GM23338 (cell line): ENCODE data around the gene FGGY. TPM values are rescaled to one million over a fixed set of nuclear protein-coding genes. Genes with fewer than 3 reads are reported as not detected.

Experiments
- ATAC-seq: fragments of 200-7000 bp; cut with Tn5 transposase; 3 replicates; pipeline ENCODE4 v1.9.1; 2020
- DNase-seq: peaks from one replicate; pipeline ENCODE4 v3.0.0-alpha.2; 2015; ENCODE audit warnings: low spot score
- H2AFZ ChIP-seq: fragments of 200-600 bp; sonication (generic); 2 replicates; pipeline ENCODE4 v1.8.0; 2016; ENCODE audit warnings: antibody characterized with exemption, mild to moderate bottlenecking, moderate library complexity
- H3F3A ChIP-seq: fragments of 200-600 bp; sonication (generic); replicated peaks from 2 replicates; pipeline ENCODE4 v1.8.0; 2017; ENCODE audit warnings: antibody characterized with exemption, mixed run types, low read depth
- H3K27ac ChIP-seq: fragments of 200-600 bp; sonication (generic); 2 replicates; pipeline ENCODE4 v1.6.1; 2016; ENCODE audit warnings: low read depth
- H3K27me3 ChIP-seq: fragments of 200-600 bp; sonication (generic); 2 replicates; pipeline ENCODE4 v1.8.0; 2016; ENCODE audit warnings: mild to moderate bottlenecking, mixed run types, moderate library complexity; ENCODE audit not compliant: insufficient read depth
- H3K36me3 ChIP-seq: fragments of 200-600 bp; sonication (generic); 2 replicates; pipeline ENCODE4 v1.8.0; 2016; ENCODE audit warnings: mild to moderate bottlenecking; ENCODE audit not compliant: insufficient read depth
- H3K4me1 ChIP-seq: fragments of 200-600 bp; sonication (generic); 2 replicates; pipeline ENCODE4 v1.8.0; 2016; ENCODE audit warnings: mild to moderate bottlenecking, moderate library complexity; ENCODE audit not compliant: insufficient read depth
- H3K4me2 ChIP-seq: fragments of 200-600 bp; sonication (generic); 2 replicates; pipeline ENCODE4 v1.7.1; 2017; ENCODE audit warnings: mixed run types
- H3K4me3 ChIP-seq: fragments of 200-600 bp; sonication (generic); 2 replicates; pipeline ENCODE4 v1.6.1; 2016; ENCODE audit warnings: mixed run types
- H3K79me2 ChIP-seq: fragments of 200-600 bp; sonication (generic); replicated peaks from 2 replicates; pipeline ENCODE4 v1.8.0; 2017; ENCODE audit warnings: mild to moderate bottlenecking; ENCODE audit not compliant: insufficient read depth
- H3K9me2 ChIP-seq: fragments of 200-600 bp; sonication (generic); 2 replicates; pipeline ENCODE4 v1.8.0; 2017; ENCODE audit not compliant: insufficient read depth
- H4K20me1 ChIP-seq: fragments of 200-600 bp; sonication (generic); replicated peaks from 2 replicates; pipeline ENCODE4 v1.8.0; 2017; ENCODE audit warnings: mild to moderate bottlenecking; ENCODE audit not compliant: insufficient read depth
- H3K27ac Mint-ChIP-seq: 2 replicates; pipeline ENCODE4 v1.8.0; 2020; ENCODE audit warnings: inconsistent platforms, mild to moderate bottlenecking, moderate library complexity, mixed read lengths
- H3K27me3 Mint-ChIP-seq: 3 replicates; pipeline ENCODE4 v1.8.0; 2022; ENCODE audit warnings: low read depth, mild to moderate bottlenecking, moderate library complexity, mixed read lengths, inconsistent platforms; ENCODE audit not compliant: insufficient read depth, poor library complexity
- H3K36me3 Mint-ChIP-seq: 3 replicates; pipeline ENCODE4 v1.8.0; 2021; ENCODE audit warnings: low read depth, mild to moderate bottlenecking, inconsistent platforms, moderate library complexity, mixed read lengths
- H3K4me1 Mint-ChIP-seq: 3 replicates; pipeline ENCODE4 v1.8.0; 2020; ENCODE audit warnings: mild to moderate bottlenecking, inconsistent platforms, mixed read lengths
- H3K4me3 Mint-ChIP-seq: 3 replicates; pipeline ENCODE4 v1.8.0; 2021; ENCODE audit warnings: moderate library complexity, mild to moderate bottlenecking, inconsistent platforms, mixed read lengths
- H3K9me3 Mint-ChIP-seq: 3 replicates; pipeline ENCODE4 v1.8.0; 2020; ENCODE audit warnings: moderate library complexity, mild to moderate bottlenecking, inconsistent platforms, mixed read lengths
- CREB1 ChIP-seq: fragments of 250-450 bp; sonication (Bioruptor Pico); IDR thresholded peaks from 2 replicates; pipeline ENCODE4 v1.5.0; 2020; ENCODE audit warnings: low read depth, mild to moderate bottlenecking, moderate library complexity
- CTCF ChIP-seq, 2 experiments: fragments of 200-600 bp in 1 of 2; sonication (generic) in 1 of 2; conservative IDR thresholded peaks; 2 replicates each; pipeline versions ENCODE4 v1.5.1 to v1.6.1; 2016 to 2017; ENCODE audit warnings: antibody characterized with exemption in 2 of 2, low read depth in 2 of 2, mild to moderate bottlenecking in 2 of 2, moderate library complexity in 1 of 2
- EZH2 ChIP-seq: fragments of 200-600 bp; sonication (generic); IDR thresholded peaks from one replicate; pipeline ENCODE4 v1.8.0; 2017; ENCODE audit warnings: antibody characterized with exemption, mild to moderate bottlenecking, low read depth; ENCODE audit not compliant: unreplicated experiment
- JUNB ChIP-seq: IDR thresholded peaks from one replicate; pipeline ENCODE4 v1.6.1; 2016; ENCODE audit warnings: antibody characterized with exemption; ENCODE audit not compliant: unreplicated experiment
- POLR2AphosphoS5 ChIP-seq: IDR thresholded peaks from 2 replicates; pipeline ENCODE4 v1.6.1; 2016; ENCODE audit warnings: antibody characterized with exemption, low read depth
- ZNF114 ChIP-seq: fragments of 250-450 bp; sonication (Bioruptor Pico); IDR thresholded peaks from 2 replicates; pipeline ENCODE4 v1.5.0; 2020; ENCODE audit warnings: mild to moderate bottlenecking, moderate library complexity
- polyA plus RNA-seq: library from polyadenylated mRNA; unstranded; fragments of >200 nt; fragmentation: Nextera tagmentation; extraction: Ambion mirVana; gene quantifications from 2 replicates; pipeline ENCODE4 v1.2.1, GENCODE V29; 2016
- total RNA-seq: library from RNA; depleted of rRNA; stranded (reverse); fragments of >200 nt; shearing (Covaris generic); gene quantifications from 2 replicates; pipeline ENCODE4 v1.2.3, GENCODE V29; 2014
- TF ChIP-seq, protein P1 (sequence below): IDR thresholded peaks from one replicate; pipeline ENCODE4 v1.6.1; 2018; ENCODE audit warnings: antibody characterized with exemption; ENCODE audit not compliant: unreplicated experiment
- TF ChIP-seq, protein P2 (sequence below): fragments of 250-450 bp; sonication (Bioruptor Pico); IDR thresholded peaks from 2 replicates; pipeline ENCODE4 v1.5.0; 2020; ENCODE audit warnings: mild to moderate bottlenecking, moderate library complexity

FGGY gene
- total and polyA plus RNA-seq, 2 experiments from 2014 or later: 10.9 to 21.4 TPM

DNA sequence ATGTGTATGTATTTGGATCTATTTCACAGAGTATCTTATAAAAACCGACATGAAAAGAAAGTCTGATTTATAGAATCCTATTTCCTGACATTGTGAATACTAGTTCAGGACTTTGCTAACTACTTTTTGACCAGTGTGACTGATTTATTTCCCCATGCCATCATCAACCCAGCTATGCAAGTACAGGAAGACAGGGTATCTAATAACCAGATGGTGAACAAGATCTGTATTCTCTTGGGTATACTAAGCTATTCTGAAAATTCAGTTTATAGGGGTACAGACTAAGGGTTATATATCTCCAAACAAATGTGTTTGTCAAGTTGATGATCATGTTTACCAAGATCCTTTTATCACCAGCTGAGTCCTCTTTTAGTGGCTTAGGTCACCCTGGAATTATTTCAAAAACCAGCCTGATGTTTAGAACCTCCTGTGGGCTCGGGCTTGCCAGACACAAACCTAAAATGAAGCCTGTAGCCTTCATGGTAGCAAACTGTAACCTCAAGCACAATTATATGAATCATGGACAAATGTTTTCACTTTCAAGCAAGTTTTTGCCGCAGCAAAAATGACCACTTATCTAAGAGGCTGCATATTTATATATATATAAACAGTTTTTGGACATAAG, 185.1 kb downstream of the FGGY start:
- DNase-seq: no peak
- Histone ChIP-seq H3K4me1 (no peaks in the 10 kb centered on the region), H3K27me3 (no peaks in the 10 kb centered on the region), H2AFZ (no peak overlapping the region), H3K79me2 (no peaks in the 10 kb centered on the region), H3K9me2 (peaks cover 3% of the 10 kb centered on the region; the same call in 1 of the 2 replicates), H4K20me1 (no peaks in the 10 kb centered on the region), H3K27ac (no peak overlapping the region), H3K4me3 (no peak overlapping the region), H3K36me3 (no peaks in the 10 kb centered on the region), H3K4me2 (no peak overlapping the region), H3F3A (no peaks in the 10 kb centered on the region)
- H3K4me3 Mint-ChIP-seq: no peak overlapping the region
- ATAC-seq: no peak
- no peaks in the 10 kb centered on the region for H3K27me3 Mint-ChIP-seq
- no peaks in the 10 kb centered on the region for H3K36me3 Mint-ChIP-seq
- no peak overlapping the region for H3K27ac Mint-ChIP-seq
- no peaks in the 10 kb centered on the region for H3K9me3 Mint-ChIP-seq
- no peak for TF ChIP-seq CREB1
- TF ChIP-seq, protein P1, sequence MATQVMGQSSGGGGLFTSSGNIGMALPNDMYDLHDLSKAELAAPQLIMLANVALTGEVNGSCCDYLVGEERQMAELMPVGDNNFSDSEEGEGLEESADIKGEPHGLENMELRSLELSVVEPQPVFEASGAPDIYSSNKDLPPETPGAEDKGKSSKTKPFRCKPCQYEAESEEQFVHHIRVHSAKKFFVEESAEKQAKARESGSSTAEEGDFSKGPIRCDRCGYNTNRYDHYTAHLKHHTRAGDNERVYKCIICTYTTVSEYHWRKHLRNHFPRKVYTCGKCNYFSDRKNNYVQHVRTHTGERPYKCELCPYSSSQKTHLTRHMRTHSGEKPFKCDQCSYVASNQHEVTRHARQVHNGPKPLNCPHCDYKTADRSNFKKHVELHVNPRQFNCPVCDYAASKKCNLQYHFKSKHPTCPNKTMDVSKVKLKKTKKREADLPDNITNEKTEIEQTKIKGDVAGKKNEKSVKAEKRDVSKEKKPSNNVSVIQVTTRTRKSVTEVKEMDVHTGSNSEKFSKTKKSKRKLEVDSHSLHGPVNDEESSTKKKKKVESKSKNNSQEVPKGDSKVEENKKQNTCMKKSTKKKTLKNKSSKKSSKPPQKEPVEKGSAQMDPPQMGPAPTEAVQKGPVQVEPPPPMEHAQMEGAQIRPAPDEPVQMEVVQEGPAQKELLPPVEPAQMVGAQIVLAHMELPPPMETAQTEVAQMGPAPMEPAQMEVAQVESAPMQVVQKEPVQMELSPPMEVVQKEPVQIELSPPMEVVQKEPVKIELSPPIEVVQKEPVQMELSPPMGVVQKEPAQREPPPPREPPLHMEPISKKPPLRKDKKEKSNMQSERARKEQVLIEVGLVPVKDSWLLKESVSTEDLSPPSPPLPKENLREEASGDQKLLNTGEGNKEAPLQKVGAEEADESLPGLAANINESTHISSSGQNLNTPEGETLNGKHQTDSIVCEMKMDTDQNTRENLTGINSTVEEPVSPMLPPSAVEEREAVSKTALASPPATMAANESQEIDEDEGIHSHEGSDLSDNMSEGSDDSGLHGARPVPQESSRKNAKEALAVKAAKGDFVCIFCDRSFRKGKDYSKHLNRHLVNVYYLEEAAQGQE: no peak
- TF ChIP-seq JUNB: no peak
- TF ChIP-seq EZH2: no peak
- no peak for TF ChIP-seq POLR2AphosphoS5
- TF ChIP-seq ZNF114 (CRISPR knock-in tag): no peak
- TF ChIP-seq CTCF (conservative IDR thresholded peaks at IDR 0.05; ENCODE audit: low read depth in 2 of 2): no peak
- TF ChIP-seq, protein P2, sequence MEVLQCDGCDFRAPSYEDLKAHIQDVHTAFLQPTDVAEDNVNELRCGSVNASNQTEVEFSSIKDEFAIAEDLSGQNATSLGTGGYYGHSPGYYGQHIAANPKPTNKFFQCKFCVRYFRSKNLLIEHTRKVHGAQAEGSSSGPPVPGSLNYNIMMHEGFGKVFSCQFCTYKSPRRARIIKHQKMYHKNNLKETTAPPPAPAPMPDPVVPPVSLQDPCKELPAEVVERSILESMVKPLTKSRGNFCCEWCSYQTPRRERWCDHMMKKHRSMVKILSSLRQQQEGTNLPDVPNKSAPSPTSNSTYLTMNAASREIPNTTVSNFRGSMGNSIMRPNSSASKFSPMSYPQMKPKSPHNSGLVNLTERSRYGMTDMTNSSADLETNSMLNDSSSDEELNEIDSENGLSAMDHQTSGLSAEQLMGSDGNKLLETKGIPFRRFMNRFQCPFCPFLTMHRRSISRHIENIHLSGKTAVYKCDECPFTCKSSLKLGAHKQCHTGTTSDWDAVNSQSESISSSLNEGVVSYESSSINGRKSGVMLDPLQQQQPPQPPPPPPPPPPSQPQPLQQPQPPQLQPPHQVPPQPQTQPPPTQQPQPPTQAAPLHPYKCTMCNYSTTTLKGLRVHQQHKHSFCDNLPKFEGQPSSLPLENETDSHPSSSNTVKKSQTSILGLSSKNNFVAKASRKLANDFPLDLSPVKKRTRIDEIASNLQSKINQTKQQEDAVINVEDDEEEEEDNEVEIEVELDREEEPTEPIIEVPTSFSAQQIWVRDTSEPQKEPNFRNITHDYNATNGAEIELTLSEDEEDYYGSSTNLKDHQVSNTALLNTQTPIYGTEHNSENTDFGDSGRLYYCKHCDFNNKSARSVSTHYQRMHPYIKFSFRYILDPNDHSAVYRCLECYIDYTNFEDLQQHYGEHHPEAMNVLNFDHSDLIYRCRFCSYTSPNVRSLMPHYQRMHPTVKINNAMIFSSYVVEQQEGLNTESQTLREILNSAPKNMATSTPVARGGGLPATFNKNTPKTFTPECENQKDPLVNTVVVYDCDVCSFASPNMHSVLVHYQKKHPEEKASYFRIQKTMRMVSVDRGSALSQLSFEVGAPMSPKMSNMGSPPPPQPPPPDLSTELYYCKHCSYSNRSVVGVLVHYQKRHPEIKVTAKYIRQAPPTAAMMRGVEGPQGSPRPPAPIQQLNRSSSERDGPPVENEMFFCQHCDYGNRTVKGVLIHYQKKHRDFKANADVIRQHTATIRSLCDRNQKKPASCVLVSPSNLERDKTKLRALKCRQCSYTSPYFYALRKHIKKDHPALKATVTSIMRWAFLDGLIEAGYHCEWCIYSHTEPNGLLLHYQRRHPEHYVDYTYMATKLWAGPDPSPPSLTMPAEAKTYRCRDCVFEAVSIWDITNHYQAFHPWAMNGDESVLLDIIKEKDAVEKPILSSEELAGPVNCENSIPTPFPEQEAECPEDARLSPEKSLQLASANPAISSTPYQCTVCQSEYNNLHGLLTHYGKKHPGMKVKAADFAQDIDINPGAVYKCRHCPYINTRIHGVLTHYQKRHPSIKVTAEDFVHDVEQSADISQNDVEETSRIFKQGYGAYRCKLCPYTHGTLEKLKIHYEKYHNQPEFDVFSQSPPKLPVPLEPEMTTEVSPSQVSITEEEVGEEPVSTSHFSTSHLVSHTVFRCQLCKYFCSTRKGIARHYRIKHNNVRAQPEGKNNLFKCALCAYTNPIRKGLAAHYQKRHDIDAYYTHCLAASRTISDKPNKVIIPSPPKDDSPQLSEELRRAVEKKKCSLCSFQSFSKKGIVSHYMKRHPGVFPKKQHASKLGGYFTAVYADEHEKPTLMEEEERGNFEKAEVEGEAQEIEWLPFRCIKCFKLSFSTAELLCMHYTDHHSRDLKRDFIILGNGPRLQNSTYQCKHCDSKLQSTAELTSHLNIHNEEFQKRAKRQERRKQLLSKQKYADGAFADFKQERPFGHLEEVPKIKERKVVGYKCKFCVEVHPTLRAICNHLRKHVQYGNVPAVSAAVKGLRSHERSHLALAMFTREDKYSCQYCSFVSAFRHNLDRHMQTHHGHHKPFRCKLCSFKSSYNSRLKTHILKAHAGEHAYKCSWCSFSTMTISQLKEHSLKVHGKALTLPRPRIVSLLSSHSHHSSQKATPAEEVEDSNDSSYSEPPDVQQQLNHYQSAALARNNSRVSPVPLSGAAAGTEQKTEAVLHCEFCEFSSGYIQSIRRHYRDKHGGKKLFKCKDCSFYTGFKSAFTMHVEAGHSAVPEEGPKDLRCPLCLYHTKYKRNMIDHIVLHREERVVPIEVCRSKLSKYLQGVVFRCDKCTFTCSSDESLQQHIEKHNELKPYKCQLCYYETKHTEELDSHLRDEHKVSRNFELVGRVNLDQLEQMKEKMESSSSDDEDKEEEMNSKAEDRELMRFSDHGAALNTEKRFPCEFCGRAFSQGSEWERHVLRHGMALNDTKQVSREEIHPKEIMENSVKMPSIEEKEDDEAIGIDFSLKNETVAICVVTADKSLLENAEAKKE: no peak
- H3K4me1 Mint-ChIP-seq: no peaks in the 10 kb centered on the region
